ENCODE data around the gene GORASP1.

The GORASP1 gene

DNA sequence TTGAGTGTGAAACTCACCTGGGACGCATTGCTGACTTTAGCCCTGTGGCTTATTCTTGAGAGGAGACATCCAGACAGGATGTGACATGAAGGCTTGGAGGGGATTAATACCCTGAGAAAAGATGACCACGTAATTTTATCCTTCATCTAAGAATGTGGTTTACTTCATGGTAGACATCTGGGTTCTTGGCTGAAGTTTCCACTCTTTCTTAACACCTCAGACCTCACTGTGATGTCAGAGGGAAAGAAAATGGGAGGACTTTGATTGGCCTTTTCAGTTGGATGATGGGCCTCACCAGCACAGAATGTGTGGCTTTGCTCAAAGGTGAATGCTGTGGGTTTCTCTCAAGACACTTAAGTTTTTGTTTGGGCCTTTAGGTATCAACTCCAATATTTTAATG lies 16.5 kb downstream of the GORASP1 start:
- TF ChIP-seq, protein P1, sequence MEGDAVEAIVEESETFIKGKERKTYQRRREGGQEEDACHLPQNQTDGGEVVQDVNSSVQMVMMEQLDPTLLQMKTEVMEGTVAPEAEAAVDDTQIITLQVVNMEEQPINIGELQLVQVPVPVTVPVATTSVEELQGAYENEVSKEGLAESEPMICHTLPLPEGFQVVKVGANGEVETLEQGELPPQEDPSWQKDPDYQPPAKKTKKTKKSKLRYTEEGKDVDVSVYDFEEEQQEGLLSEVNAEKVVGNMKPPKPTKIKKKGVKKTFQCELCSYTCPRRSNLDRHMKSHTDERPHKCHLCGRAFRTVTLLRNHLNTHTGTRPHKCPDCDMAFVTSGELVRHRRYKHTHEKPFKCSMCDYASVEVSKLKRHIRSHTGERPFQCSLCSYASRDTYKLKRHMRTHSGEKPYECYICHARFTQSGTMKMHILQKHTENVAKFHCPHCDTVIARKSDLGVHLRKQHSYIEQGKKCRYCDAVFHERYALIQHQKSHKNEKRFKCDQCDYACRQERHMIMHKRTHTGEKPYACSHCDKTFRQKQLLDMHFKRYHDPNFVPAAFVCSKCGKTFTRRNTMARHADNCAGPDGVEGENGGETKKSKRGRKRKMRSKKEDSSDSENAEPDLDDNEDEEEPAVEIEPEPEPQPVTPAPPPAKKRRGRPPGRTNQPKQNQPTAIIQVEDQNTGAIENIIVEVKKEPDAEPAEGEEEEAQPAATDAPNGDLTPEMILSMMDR (conservative IDR thresholded peaks at IDR 0.05; ENCODE audit: low read depth, low read length) = no peak
- Histone ChIP-seq H2AFZ (ENCODE audit: low read depth) (no peak overlapping the region), H3K4me3 (IDR thresholded peaks at IDR 0.05; ENCODE audit: insufficient read depth, low read depth, low read length) (no peak overlapping the region), H3K36me3 (ENCODE audit: insufficient read depth) (no peaks in the 10 kb centered on the region), H3K27me3 (ENCODE audit: insufficient read depth, low read depth) (no peaks in the 10 kb centered on the region), H3K4me1 (ENCODE audit: low read depth, poor library complexity, severe bottlenecking) (peaks cover 32% of the 10 kb centered on the region), H3K79me2 (ENCODE audit: insufficient read depth, low read depth) (no peaks in the 10 kb centered on the region), H3K27ac (peak overlapping the region; percentile 60), H3K9ac (no peak overlapping the region), H4K20me1 (ENCODE audit: insufficient read depth) (no peaks in the 10 kb centered on the region), H3K4me2 (peak overlapping the region; percentile 51; the same call in 1 of the 2 replicates)

DNA sequence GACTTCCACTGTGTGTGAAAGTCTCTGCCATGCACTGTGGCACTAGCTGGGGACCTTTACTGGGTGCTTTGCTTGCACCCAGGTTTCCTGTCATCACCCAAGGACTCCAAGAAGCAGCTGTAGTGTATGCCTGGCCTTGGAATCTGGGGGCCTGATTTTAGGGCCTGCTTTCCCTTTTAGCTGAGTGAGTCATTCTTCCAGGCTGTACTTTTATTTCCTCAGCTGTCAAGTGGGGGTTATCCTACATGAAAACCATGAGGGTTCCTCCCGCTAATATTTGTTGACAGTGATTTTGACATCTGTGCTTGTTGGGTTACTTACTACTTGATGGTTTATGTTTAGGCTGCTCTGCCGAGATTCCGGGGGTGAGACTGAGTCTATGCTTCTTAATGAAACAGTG lies 18.5 kb downstream of the GORASP1 start:
- no peak overlapping the region for H2AFZ ChIP-seq (ENCODE audit: low read depth)
- TF ChIP-seq, protein P1 (conservative IDR thresholded peaks at IDR 0.05; ENCODE audit: low read depth, low read length) = no peak
- H3K79me2 ChIP-seq (ENCODE audit: insufficient read depth, low read depth) = no peaks in the 10 kb centered on the region
- H3K9ac ChIP-seq = no peak overlapping the region
- H3K36me3 ChIP-seq (ENCODE audit: insufficient read depth) = no peaks in the 10 kb centered on the region
- no peak overlapping the region for H3K4me3 ChIP-seq (IDR thresholded peaks at IDR 0.05; ENCODE audit: insufficient read depth, low read depth, low read length)
- H4K20me1 ChIP-seq (ENCODE audit: insufficient read depth) = no peaks in the 10 kb centered on the region
- no peak overlapping the region for H3K27ac ChIP-seq
- no peaks in the 10 kb centered on the region for H3K27me3 ChIP-seq (ENCODE audit: insufficient read depth, low read depth)
- peaks cover 32% of the 10 kb centered on the region for H3K4me1 ChIP-seq (ENCODE audit: low read depth, poor library complexity, severe bottlenecking)
- H3K4me2 ChIP-seq = no peak overlapping the region

DNA sequence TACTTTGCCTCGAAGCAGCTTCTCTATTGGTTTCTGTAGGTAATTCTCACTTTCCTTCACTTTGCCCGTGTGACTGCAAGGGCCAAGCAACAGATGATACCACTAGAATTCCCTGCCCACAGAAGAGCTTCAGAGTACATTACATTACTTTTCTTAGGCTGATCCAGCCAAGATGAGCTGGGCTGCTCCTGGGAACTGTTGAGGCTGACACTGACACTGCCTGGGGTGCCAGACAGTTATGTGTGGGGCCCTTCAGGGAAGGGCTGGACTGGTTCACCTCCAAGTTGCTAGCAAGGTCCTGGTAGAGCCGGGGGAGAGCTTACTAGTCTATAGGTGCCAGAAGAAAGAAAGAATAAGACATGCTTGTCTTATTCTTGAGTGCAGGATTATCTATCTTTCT lies 19.0 kb downstream of the GORASP1 start:
- H3K4me2 ChIP-seq = no peak overlapping the region
- no peak overlapping the region for H3K27ac ChIP-seq
- H3K79me2 ChIP-seq (ENCODE audit: insufficient read depth, low read depth) = no peaks in the 10 kb centered on the region
- H2AFZ ChIP-seq (ENCODE audit: low read depth) = no peak overlapping the region
- no peaks in the 10 kb centered on the region for H3K36me3 ChIP-seq (ENCODE audit: insufficient read depth)
- H4K20me1 ChIP-seq (ENCODE audit: insufficient read depth) = no peaks in the 10 kb centered on the region
- no peak overlapping the region for H3K4me3 ChIP-seq (IDR thresholded peaks at IDR 0.05; ENCODE audit: insufficient read depth, low read depth, low read length)
- peaks cover 31% of the 10 kb centered on the region for H3K4me1 ChIP-seq (ENCODE audit: low read depth, poor library complexity, severe bottlenecking)
- TF ChIP-seq, protein P1 (conservative IDR thresholded peaks at IDR 0.05; ENCODE audit: low read depth, low read length) = no peak
- H3K9ac ChIP-seq = no peak overlapping the region
- H3K27me3 ChIP-seq (ENCODE audit: insufficient read depth, low read depth) = no peaks in the 10 kb centered on the region

DNA sequence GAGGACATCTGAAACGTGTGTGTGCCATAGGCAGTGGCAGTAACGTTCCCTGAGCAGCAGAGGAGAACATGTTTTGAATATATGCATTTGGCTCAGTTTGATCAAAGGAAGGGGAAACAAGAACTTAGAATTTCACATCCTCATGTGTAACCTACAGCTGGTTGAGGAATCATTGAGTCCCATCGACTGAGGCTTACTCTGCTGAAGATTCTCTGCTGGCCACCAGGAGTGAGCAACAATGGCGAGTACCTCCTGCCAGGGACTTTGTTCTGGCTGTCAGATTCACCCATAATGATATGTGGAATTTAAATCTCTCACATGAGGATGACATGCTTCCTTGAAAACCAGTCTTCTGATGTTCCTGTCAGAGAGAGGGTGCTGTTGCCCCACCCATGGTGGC lies 21.3 kb downstream of the GORASP1 start:
- no peaks in the 10 kb centered on the region for H3K79me2 ChIP-seq (ENCODE audit: insufficient read depth, low read depth)
- no peak overlapping the region for H2AFZ ChIP-seq (ENCODE audit: low read depth)
- no peaks in the 10 kb centered on the region for H3K27me3 ChIP-seq (ENCODE audit: insufficient read depth, low read depth)
- no peak overlapping the region for H3K27ac ChIP-seq
- no peaks in the 10 kb centered on the region for H3K36me3 ChIP-seq (ENCODE audit: insufficient read depth)
- H3K9ac ChIP-seq = no peak overlapping the region
- no peak overlapping the region for H3K4me2 ChIP-seq
- TF ChIP-seq, protein P1 (conservative IDR thresholded peaks at IDR 0.05; ENCODE audit: low read depth, low read length) = no peak
- no peaks in the 10 kb centered on the region for H4K20me1 ChIP-seq (ENCODE audit: insufficient read depth)
- H3K4me1 ChIP-seq (ENCODE audit: low read depth, poor library complexity, severe bottlenecking) = peaks cover 12% of the 10 kb centered on the region
- H3K4me3 ChIP-seq (IDR thresholded peaks at IDR 0.05; ENCODE audit: insufficient read depth, low read depth, low read length) = no peak overlapping the region

Measured in KMS-11 (cell line).